ENCODE data around the gene DNAI2.

The DNAI2 gene

GRCh38 chr17:74234486-74234885 is 39.5 kb upstream of the DNAI2 start:
- no peak for ATAC-seq
- TF ChIP-seq, protein P1, sequence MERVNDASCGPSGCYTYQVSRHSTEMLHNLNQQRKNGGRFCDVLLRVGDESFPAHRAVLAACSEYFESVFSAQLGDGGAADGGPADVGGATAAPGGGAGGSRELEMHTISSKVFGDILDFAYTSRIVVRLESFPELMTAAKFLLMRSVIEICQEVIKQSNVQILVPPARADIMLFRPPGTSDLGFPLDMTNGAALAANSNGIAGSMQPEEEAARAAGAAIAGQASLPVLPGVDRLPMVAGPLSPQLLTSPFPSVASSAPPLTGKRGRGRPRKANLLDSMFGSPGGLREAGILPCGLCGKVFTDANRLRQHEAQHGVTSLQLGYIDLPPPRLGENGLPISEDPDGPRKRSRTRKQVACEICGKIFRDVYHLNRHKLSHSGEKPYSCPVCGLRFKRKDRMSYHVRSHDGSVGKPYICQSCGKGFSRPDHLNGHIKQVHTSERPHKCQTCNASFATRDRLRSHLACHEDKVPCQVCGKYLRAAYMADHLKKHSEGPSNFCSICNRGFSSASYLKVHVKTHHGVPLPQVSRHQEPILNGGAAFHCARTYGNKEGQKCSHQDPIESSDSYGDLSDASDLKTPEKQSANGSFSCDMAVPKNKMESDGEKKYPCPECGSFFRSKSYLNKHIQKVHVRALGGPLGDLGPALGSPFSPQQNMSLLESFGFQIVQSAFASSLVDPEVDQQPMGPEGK (CRISPR knock-in tag; IDR thresholded peaks at IDR 0.05; ENCODE audit: borderline replicate concordance), result no peak
- TF ChIP-seq GLIS3 (CRISPR knock-in tag; IDR thresholded peaks at IDR 0.05), result no peak
- TF ChIP-seq, protein P2, sequence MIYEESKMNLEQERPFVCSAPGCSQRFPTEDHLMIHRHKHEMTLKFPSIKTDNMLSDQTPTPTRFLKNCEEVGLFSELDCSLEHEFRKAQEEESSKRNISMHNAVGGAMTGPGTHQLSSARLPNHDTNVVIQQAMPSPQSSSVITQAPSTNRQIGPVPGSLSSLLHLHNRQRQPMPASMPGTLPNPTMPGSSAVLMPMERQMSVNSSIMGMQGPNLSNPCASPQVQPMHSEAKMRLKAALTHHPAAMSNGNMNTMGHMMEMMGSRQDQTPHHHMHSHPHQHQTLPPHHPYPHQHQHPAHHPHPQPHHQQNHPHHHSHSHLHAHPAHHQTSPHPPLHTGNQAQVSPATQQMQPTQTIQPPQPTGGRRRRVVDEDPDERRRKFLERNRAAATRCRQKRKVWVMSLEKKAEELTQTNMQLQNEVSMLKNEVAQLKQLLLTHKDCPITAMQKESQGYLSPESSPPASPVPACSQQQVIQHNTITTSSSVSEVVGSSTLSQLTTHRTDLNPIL (CRISPR knock-in tag; IDR thresholded peaks at IDR 0.05; ENCODE audit: low read depth), result no peak
- TF ChIP-seq TOX (CRISPR knock-in tag; IDR thresholded peaks at IDR 0.05; ENCODE audit: borderline replicate concordance), result no peak

DNA sequence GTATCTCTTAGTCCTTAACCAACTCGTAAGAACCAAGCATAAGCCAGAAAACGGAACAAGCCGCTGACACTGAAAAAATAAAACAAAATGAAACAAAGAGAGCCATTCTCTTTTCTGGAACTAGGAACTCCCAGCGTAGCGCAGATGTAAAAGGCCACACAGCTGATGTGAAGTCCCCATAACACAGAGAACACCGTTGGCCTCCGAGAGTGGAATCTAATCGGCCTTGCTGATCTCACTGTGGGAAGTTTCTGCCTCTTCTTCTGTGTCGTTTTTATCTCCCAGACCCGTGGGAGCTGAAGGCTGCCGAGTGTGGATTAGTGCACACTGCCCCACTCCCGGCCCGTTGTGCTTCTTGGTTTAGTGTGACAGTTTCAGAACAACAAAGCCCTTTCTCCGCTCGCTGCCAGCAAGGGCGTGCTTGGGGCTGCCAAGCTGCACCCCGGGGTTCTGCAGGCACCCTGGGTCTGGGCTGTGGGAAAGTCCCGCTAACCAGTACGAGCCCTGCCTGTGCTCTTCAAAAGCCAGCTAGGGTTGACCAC is 38.9 kb upstream of the DNAI2 start:
- TF ChIP-seq CSRNP3 (CRISPR knock-in tag; IDR thresholded peaks at IDR 0.05) (no peak), ZFP30 (CRISPR knock-in tag; IDR thresholded peaks at IDR 0.05) (no peak), ZNF565 (CRISPR knock-in tag; conservative IDR thresholded peaks at IDR 0.05; ENCODE audit: low read depth) (no peak), ARNTL (CRISPR knock-in tag; IDR thresholded peaks at IDR 0.05; ENCODE audit: borderline replicate concordance, low read depth) (no peak), POU6F1 (CRISPR knock-in tag; IDR thresholded peaks at IDR 0.05; ENCODE audit: borderline replicate concordance, low read depth) (no peak), CSDC2 (CRISPR knock-in tag; IDR thresholded peaks at IDR 0.05) (no peak), ZNF8 (CRISPR knock-in tag; IDR thresholded peaks at IDR 0.05) (no peak), OSR1 (CRISPR knock-in tag; IDR thresholded peaks at IDR 0.05) (no peak), TCF4 (CRISPR knock-in tag; IDR thresholded peaks at IDR 0.05; ENCODE audit: borderline replicate concordance) (no peak), GLIS3 (CRISPR knock-in tag; IDR thresholded peaks at IDR 0.05) (no peak), ZNF70 (CRISPR knock-in tag; IDR thresholded peaks at IDR 0.05) (no peak), RARB (CRISPR knock-in tag; IDR thresholded peaks at IDR 0.05) (no peak)
- TF ChIP-seq, protein P1 (CRISPR knock-in tag; IDR thresholded peaks at IDR 0.05; ENCODE audit: borderline replicate concordance), result no peak
- TF ChIP-seq, protein P3, sequence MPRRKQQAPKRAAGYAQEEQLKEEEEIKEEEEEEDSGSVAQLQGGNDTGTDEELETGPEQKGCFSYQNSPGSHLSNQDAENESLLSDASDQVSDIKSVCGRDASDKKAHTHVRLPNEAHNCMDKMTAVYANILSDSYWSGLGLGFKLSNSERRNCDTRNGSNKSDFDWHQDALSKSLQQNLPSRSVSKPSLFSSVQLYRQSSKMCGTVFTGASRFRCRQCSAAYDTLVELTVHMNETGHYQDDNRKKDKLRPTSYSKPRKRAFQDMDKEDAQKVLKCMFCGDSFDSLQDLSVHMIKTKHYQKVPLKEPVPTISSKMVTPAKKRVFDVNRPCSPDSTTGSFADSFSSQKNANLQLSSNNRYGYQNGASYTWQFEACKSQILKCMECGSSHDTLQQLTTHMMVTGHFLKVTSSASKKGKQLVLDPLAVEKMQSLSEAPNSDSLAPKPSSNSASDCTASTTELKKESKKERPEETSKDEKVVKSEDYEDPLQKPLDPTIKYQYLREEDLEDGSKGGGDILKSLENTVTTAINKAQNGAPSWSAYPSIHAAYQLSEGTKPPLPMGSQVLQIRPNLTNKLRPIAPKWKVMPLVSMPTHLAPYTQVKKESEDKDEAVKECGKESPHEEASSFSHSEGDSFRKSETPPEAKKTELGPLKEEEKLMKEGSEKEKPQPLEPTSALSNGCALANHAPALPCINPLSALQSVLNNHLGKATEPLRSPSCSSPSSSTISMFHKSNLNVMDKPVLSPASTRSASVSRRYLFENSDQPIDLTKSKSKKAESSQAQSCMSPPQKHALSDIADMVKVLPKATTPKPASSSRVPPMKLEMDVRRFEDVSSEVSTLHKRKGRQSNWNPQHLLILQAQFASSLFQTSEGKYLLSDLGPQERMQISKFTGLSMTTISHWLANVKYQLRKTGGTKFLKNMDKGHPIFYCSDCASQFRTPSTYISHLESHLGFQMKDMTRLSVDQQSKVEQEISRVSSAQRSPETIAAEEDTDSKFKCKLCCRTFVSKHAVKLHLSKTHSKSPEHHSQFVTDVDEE (CRISPR knock-in tag; IDR thresholded peaks at IDR 0.05), result no peak
- ATAC-seq, result no peak

DNA sequence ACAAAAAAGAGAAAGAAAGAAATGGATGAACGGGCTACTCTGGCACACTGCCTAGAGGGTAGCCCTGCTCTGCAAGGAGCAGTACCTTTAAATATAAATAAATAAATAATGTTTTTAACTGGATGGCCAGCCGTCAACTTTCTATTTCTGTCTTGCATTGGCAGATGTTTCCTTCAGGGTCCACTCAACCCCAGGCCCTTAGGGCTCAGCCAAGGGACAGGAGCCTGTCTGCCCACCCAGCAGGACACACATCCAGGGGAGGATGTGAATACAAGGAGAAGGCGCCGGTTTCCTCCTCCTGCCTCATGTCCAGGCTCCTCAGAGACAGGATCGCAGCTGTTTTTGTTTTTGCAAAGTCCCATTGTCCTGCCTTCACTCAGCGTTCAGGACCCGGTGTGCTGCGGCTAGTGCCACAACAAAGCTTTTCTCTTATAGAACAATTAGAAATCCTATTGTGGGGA is 38.1 kb upstream of the DNAI2 start:
- no peak for ATAC-seq

More for the DNA sequence above, 38.1 kb upstream of the DNAI2 start:
- no peak for TF ChIP-seq ZC3H10 (CRISPR knock-in tag; IDR thresholded peaks at IDR 0.05)
- TF ChIP-seq, protein P3 (CRISPR knock-in tag; IDR thresholded peaks at IDR 0.05), result no peak
- no peak for TF ChIP-seq ZNF8 (CRISPR knock-in tag; IDR thresholded peaks at IDR 0.05)

All from SK-N-SH treated with all-trans-retinoic acid at 6 μM for 48 hours (cell line).